Stimulated activated effector memory CD8-positive, alpha-beta T cell treated with anti-CD3 and anti-CD28 coated beads, Interleukin-12 subunit alpha, Interleukin-12 subunit beta, amount 100 ng/mL, for 72 hours (primary cell): ENCODE measurements around the gene AGL.
"Not testable (repeated sequence)": the region's sequence is repeated elsewhere in the genome, so short reads cannot be mapped to it uniquely, and the experiment has no call there.

Source experiments
- ATAC-seq: fragments of 150-1000 bp; cut with Tn5 transposase; 2 replicates; pipeline ENCODE4 v1.10.0; 2021
- DNase-seq, 2 donors: peaks; one replicate each; pipeline ENCODE4 v3.0.0; 2021 to 2022; ENCODE audit warnings: low spot score in 2 of 2
- H3K27ac Mint-ChIP-seq: one replicate; pipeline ENCODE4 v1.8.0; 2022; ENCODE audit warnings: mild to moderate bottlenecking, mixed read lengths
- H3K36me3 Mint-ChIP-seq: one replicate; pipeline ENCODE4 v1.8.0; 2022; ENCODE audit warnings: mild to moderate bottlenecking, mixed read lengths
- H3K4me1 Mint-ChIP-seq: one replicate; pipeline ENCODE4 v1.8.0; 2022; ENCODE audit warnings: mixed read lengths
- H3K4me3 Mint-ChIP-seq: one replicate; pipeline ENCODE4 v1.8.0; 2022; ENCODE audit warnings: mild to moderate bottlenecking, mixed read lengths
- H3K9me3 Mint-ChIP-seq: one replicate; pipeline ENCODE4 v1.8.0; 2022; ENCODE audit warnings: mixed read lengths

AGL gene

GRCh38 chr1:99945174-99945573, 95.0 kb downstream of the AGL start:
- H3K4me1 Mint-ChIP-seq: no peaks in the 10 kb centered on the region
- DNase-seq (no peak), ATAC-seq (no peak)
- no peaks in the 10 kb centered on the region for H3K36me3 Mint-ChIP-seq
- no peak overlapping the region for H3K4me3 Mint-ChIP-seq
- H3K9me3 Mint-ChIP-seq: no peaks in the 10 kb centered on the region
- peak overlapping the region; percentile 55 for H3K27ac Mint-ChIP-seq

DNA sequence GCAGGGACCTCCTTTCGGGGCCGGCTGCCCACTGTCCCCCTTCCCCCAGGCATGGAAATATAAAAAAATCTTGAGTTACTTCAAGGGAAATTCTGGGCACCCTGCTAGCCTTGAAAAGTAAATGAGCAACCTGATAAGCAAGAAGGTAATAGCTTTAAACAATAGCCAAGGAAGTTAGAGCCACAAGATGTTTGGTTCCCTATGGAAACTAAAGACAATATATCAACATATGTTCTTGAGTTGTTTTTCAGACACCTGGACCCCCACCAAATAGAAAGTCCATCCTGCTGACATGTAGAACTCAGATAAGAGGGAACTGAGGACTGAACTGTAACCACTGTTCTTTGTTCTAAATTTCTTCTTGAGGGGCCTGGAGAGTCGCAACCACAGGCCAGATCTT, 100.3 kb downstream of the AGL start:
- Mint-ChIP-seq H3K4me1 (no peaks in the 10 kb centered on the region), H3K27ac (no peak overlapping the region), H3K9me3 (no peaks in the 10 kb centered on the region), H3K4me3 (no peak overlapping the region), H3K36me3 (no peaks in the 10 kb centered on the region)
- ATAC-seq (no peak), DNase-seq (no peak)

- Mint-ChIP-seq H3K9me3 (no peaks in the 10 kb centered on the region), H3K4me1 (no peaks in the 10 kb centered on the region), H3K27ac (no peak overlapping the region), H3K4me3 (no peak overlapping the region), H3K36me3 (no peaks in the 10 kb centered on the region)
- ATAC-seq (no peak), DNase-seq (no peak)
These were observed 102.4 kb downstream of the AGL start for GRCh38 chr1:99952522-99952921.

- Mint-ChIP-seq H3K4me3 (no peak overlapping the region), H3K36me3 (no peaks in the 10 kb centered on the region), H3K27ac (no peak overlapping the region), H3K9me3 (no peaks in the 10 kb centered on the region), H3K4me1 (no peaks in the 10 kb centered on the region)
- ATAC-seq (no peak), DNase-seq (no peak)
These were observed 105.2 kb downstream of the AGL start for GRCh38 chr1:99955375-99955774.

DNA sequence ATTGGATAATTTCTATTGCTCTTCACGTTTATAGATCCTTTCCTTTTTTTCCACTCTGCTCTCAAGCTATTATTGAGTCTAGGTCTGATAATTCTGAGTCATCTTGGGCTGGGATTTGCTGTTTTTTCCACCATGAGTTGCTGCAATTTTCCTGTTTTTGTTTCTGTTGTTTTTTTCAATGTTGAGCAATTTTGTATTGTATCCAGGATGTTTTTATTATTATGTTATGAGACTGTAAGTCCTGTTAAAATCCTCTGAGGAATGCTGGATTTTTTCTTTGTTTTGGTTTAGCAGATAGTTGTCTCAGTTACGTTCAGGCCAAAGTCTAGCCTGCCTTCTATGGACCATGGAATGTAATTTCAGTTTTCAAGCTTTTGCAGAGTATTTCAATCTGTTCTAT, 106.6 kb downstream of the AGL start:
- no peak for DNase-seq
- Mint-ChIP-seq H3K4me1 (no peaks in the 10 kb centered on the region), H3K4me3 (no peak overlapping the region), H3K9me3 (no peaks in the 10 kb centered on the region), H3K36me3 (no peaks in the 10 kb centered on the region), H3K27ac (no peak overlapping the region)
- ATAC-seq: no peak

DNA sequence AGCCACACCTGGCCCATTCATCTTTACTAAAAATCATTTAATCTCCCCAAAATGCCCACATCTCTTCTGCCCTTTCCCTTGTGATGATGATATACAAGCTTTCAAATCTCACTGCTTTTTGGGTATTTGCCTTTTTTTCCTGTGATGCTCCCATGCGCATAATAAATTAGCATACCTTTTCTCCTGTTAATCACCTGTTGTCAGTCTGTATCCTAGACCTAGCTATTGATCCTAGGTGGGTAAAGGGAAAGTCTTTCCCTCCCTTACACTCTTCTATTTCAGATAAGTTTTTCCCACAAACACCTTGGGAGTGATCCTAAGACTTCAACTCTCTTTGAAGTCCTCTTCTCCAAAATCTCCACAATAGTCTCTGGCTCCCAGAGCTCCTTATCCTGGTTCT, 107.7 kb downstream of the AGL start:
- no peaks in the 10 kb centered on the region for H3K4me1 Mint-ChIP-seq
- no peak overlapping the region for H3K4me3 Mint-ChIP-seq
- no peak overlapping the region for H3K27ac Mint-ChIP-seq
- no peaks in the 10 kb centered on the region for H3K9me3 Mint-ChIP-seq
- DNase-seq (no peak), ATAC-seq (no peak)
- no peaks in the 10 kb centered on the region for H3K36me3 Mint-ChIP-seq

DNA sequence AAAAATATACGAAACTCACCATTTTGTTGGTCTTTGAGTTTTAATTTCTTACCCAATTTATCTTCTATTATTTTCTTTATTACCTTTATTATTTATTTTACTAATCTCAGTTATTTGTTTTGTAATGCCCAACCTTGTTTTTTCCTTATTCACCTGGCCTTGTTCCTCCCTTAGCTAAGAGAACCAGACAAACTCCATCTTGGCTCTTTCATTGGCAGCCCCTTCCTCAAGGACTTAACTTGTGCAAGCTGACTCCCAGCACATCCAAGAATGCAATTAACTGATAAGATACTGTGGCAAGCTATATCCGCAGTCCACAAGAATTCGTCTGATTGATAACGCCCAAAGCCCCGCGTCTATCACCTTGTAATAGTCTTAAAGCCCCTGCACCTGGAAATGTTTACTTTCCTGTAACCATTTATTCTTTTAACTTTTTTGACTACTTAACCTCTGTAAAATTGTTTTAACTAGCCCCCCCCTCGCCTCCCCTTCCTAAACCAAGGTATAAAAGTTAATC, 109.1 kb downstream of the AGL start:
- not testable (repeated sequence) for H3K4me1 Mint-ChIP-seq, DNase-seq, H3K36me3 Mint-ChIP-seq, H3K27ac Mint-ChIP-seq, H3K9me3 Mint-ChIP-seq, ATAC-seq, H3K4me3 Mint-ChIP-seq

DNA sequence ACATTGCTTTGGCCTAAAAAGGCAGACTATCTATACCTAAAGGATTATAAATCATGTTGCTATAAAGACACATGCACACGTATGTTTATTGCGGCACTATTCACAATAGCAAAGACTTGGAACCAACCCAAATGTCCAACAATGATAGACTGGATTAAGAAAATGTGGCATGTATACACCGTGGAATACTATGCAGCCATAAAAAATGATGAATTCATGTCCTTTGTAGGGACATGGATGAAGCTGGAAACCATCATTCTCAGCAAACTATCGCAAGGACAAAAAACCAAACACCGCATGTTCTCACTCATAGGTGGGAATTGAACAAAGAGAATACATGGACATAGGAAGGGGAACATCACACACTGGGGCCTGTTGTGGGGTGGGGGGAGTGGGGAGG, 110.1 kb downstream of the AGL start:
- not testable (repeated sequence) for H3K4me1 Mint-ChIP-seq, H3K27ac Mint-ChIP-seq, H3K9me3 Mint-ChIP-seq, H3K36me3 Mint-ChIP-seq, ATAC-seq, DNase-seq, H3K4me3 Mint-ChIP-seq

DNA sequence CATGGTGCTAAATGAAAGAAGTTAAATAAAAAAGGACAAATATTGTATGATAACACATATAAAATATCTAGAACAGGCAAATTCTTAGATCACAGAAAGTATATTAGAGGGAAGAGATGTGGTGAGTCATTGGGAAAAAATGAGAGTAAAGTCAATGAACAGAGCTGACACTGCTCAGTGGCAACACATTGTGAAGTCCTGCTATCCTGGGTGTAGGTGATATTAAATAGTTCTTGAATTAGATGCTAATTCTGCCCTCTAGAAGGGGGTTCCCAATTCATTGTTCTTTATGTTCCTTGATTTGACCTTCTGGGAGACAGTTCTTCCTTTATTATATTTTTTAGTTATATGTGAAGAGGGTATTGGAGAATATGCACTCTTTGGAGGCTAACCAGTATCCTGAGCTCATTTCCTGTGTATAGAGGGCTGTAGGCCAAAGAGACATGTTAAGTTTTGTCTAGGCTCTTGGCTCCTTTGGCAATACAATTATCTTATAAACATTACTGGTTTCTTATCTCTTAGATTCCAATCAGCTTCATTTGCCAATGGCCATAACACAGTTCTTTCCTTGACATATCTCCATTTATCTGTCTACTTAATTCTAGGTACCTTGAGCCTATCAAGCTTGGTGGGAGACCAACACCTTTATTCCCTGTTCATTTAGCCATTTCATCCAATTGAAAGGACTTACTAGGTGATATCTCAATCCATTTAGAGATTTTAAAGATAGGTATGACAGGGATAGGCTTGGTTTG, 113.1 kb downstream of the AGL start:
- no peak overlapping the region for H3K4me3 Mint-ChIP-seq
- H3K36me3 Mint-ChIP-seq: no peaks in the 10 kb centered on the region
- H3K4me1 Mint-ChIP-seq: no peaks in the 10 kb centered on the region
- no peak for DNase-seq
- no peaks in the 10 kb centered on the region for H3K9me3 Mint-ChIP-seq
- ATAC-seq: no peak
- no peak overlapping the region for H3K27ac Mint-ChIP-seq

DNA sequence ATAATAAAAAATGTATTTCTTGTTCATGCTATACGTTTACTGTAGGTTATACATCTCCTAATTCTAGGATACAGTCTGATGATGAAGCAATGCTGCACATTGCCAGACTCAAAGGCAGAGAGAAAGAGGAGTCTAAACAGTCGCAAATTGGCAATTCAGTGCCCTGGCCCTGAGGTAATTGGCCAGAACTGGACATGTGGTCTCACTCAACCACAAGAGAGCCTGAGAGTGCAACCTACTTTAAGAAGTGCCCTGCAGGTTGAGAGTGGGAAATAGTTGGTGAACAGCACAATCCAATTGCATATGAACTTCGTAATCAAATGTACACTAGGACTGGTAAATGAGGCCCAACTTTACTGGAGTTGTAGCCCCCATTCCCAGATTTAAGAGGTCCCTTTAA, 114.6 kb downstream of the AGL start:
- Mint-ChIP-seq H3K4me3 (no peak overlapping the region), H3K9me3 (no peaks in the 10 kb centered on the region), H3K27ac (no peak overlapping the region), H3K4me1 (peaks cover 8% of the 10 kb centered on the region), H3K36me3 (peaks cover 5% of the 10 kb centered on the region)
- no peak for ATAC-seq
- no peak for DNase-seq

DNA sequence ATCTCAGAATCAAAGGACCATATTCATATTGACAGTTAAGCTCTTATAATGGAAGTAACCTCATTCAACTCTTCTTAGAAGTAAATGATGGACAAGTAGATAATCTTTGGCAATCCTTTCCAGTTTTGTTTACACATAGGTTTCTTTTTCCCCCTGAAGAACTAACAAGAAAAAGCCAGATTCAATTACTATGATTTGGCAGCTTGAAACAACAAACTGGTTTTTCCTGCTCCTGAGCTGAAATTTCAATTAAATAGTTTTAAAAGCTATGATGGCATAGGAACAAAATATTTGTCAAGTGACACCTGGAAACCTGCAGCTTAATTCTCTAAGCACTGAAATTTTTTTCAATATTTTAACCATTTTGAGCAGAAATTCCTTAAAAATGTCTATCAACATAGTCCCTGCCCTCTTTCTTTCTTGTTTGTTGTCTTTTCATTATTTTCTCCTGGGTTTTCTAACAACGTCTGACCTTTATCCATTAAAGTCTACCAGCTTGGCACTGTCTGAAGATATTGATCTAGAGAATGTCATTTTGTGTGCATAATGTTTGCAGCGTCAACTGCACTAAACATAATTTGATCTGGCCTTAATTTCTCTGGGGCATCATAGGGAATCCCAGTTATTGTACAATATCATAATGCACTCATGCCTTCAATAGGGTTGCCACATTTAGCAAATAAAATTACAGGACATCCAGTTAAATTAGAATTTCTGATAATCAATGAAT, 115.7 kb downstream of the AGL start:
- H3K27ac Mint-ChIP-seq: no peak overlapping the region

GRCh38 chr1:99968214-99968613, 118.1 kb downstream of the AGL start:
- H3K27ac Mint-ChIP-seq: no peak overlapping the region
- no peaks in the 10 kb centered on the region for H3K9me3 Mint-ChIP-seq
- DNase-seq (no peak), ATAC-seq (no peak)
- H3K4me3 Mint-ChIP-seq: peak overlapping the region; percentile 12
- H3K4me1 Mint-ChIP-seq: peaks cover 26% of the 10 kb centered on the region
- H3K36me3 Mint-ChIP-seq: peaks cover 20% of the 10 kb centered on the region

More for the DNA sequence above, 115.7 kb downstream of the AGL start:
- no peak for DNase-seq
- Mint-ChIP-seq H3K9me3 (no peaks in the 10 kb centered on the region), H3K4me1 (peaks cover 17% of the 10 kb centered on the region), H3K36me3 (peaks cover 12% of the 10 kb centered on the region), H3K4me3 (no peak overlapping the region)
- no peak for ATAC-seq

GRCh38 chr1:99969260-99969728, 119.1 kb downstream of the AGL start:
- peak; percentile 29 for ATAC-seq
- DNase-seq: no peak
- H3K4me3 Mint-ChIP-seq: peak overlapping the region; percentile 97

DNA sequence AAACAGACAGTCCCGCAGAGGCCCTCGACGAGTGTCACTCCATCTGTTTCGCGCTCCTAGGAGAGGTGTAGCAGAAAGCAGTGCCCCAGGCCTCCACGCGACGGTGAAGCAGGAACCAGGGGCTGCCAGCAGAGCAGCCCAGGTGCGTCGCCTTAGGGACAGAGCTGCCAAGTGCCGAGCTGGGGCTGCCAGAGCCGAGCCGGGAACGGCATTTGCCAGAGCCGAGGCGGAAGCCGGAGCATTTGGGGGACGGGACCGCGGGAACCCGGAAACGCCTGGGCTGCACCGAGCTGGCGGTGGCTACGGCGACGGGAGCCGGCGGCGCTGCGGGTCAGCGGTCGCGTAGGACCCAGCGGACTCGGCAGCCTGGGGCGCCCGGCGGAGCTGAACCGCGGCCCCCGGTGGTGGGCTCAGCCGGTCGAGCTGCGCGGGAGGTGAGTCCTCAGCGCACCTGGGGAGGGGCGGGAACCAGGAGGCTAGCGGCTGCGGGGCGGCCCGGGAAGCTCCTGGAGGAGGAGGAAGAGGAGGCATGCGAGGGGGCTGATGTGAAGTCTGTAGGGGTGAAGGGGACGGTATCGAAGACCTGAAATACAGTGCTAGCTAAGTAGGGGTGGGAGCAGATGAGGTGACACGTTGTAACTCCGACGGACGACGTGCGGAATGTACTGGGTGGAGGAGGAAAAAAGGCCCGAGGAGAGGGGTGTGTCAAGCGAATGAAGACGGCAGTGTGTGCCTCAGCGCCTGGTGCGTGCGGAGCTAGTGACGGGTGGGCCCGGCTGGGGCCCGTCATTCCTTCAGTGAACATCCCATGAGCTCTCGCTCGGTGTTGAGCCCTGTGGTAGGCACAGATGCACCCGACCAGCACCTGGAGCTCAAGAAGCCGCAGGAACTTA, 119.8 kb downstream of the AGL start, which contains the start of gene SLC35A3:
Gene SLC35A3, plus strand, starts transcription at position 268 of the 893 bp plus-strand sequence. CDS start 23,559 bp downstream, outside the sequence.
- Mint-ChIP-seq H3K4me1 (peaks cover 26% of the 10 kb centered on the region), H3K36me3 (peaks cover 24% of the 10 kb centered on the region), H3K9me3 (no peaks in the 10 kb centered on the region), H3K4me3 (peak within 1 kb of the TSS; percentile 97), H3K27ac (peak within 1 kb of the TSS; percentile 92)
- DNase-seq (peak; percentile 81 to 92), ATAC-seq (peak; percentile 92)

More at GRCh38 chr1:99969260-99969728, 119.1 kb downstream of the AGL start:
- Mint-ChIP-seq H3K9me3 (no peaks in the 10 kb centered on the region), H3K4me1 (peaks cover 26% of the 10 kb centered on the region), H3K27ac (peak overlapping the region; percentile 92), H3K36me3 (peaks cover 20% of the 10 kb centered on the region)

GRCh38 chr1:99970713-99971255, 120.6 kb downstream of the AGL start:
- no peaks in the 10 kb centered on the region for H3K9me3 Mint-ChIP-seq
- DNase-seq (no peak), ATAC-seq (no peak)

More at GRCh38 chr1:99970713-99971255, 120.6 kb downstream of the AGL start:
- H3K27ac Mint-ChIP-seq: peak overlapping the region; percentile 92
- H3K4me3 Mint-ChIP-seq: peak overlapping the region; percentile 97
- H3K36me3 Mint-ChIP-seq: peaks cover 32% of the 10 kb centered on the region
- peaks cover 26% of the 10 kb centered on the region for H3K4me1 Mint-ChIP-seq
